HG03571 (cell line): ENCODE measurements around the gene MAMDC2.
"Not testable (repeated sequence)": the region's sequence is repeated elsewhere in the genome, so short reads cannot be mapped to it uniquely, and the experiment has no call there.

Experiments
- ATAC-seq: cut with Tn5 transposase; IDR thresholded peaks from one replicate; pipeline ENCODE4 v1.9.1; 2021; ENCODE audit not compliant: unreplicated experiment

The MAMDC2 gene

DNA sequence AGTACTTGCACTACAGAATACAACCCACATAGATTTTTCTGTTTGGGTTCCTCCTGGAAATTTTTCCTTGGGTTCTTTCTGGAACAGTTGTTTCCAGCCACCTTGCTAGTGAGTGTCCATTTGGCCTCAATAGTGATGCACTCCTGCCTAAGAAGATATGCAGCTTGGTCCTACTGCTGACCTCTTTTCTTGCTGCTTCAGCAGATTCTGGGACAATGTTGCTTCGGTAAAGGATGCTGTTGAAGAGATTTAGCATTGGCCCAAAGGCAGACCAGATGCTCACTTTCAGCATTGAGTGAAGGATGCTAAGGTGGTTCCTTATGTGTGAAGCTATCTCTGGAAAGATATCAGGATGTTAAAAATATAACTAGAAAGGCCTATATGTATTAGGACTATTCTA lies 128.9 kb downstream of the MAMDC2 start:
- ATAC-seq = no peak

DNA sequence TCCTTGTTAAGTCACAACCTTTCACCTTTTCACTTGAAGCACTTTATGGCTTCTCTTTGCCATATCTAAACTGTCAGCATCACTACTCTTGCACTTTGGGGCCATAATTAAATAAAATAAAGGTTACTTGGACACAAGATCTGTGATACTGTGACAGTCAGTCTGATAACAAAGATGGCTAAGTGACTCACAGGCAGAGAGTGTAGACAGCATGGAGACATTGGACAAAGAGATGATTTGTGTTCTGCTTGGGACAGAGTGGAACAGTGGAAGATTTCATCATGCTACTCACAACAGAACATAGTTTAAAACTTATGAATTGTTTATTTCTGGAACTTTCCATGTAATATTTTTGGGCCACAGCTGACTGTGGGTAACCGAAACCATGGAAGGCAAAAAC lies 133.5 kb downstream of the MAMDC2 start:
- no peak for ATAC-seq

DNA sequence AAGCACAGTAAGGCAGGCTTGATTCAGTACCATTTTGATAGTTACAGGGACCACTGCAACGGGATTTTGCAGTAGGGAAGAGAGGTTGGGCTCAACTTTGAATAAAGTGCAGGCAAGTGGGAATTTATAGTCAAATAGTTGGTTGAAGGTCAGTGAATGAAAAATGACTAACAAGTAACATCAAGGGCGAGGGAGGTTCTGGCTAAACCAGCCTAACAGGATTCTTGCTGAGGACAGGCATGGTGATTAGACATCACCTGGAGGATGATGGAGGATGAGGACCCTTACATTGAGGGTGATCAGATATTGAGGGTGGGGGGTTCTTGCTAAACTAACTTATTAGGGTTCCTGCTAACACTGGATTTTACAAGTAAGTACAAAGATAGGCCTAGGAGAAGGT lies 149.1 kb downstream of the MAMDC2 start:
- ATAC-seq = no peak

DNA sequence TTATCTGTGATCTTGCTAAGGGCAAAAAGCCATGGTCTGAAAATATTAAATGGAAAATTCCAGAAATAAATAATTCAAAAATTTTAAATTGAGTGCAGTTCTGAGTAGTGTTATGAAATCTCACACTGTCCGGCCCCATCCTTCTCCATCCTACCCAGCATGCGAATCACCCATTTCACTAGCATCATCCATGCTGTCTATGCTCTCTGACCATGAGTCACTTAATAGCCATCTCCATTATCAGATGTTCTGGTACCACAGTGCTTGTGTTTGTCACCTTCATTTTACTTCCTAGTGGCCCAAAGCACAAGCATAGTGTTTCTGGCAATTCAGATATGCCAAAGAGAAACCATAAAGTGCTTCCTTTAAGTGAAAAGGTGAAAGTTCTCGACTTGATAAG lies 151.8 kb downstream of the MAMDC2 start:
- ATAC-seq = no peak

DNA sequence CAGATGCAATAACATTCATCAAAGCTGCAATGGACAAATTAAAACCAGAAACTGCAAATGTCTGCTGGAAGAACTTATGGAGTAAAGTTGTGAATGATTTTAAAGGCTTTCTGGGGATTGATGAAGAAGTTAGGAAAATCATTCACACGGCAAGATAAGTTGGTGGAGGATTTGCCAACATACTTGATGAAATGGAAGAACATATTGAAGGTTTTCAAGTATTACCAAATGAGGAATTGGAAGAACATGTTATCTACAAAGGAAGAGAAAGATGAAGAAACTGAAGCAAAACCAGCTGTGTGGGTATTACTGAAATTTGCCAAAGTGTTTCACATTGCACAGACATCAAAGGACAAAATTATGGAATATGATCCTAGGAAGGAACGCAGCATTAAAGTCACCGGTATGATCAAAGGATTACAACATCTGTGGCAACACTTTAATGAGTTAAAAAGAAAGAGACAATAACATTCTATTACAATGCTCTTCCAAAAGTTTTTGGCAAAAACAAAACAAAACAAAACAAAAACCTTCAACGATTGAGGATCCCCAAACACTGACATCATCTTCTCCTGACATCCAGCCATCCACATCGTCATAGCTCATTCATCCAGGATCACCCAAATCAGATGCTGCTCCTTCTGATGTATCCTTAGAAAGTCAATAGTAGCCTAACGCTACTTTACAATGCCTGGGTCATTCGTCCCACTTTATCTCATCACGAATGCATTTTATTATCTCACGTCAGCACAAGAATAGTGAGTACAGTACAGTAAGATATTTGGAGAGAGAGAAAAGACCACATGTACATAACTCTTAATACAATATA lies 153.8 kb downstream of the MAMDC2 start:
- ATAC-seq = no peak

DNA sequence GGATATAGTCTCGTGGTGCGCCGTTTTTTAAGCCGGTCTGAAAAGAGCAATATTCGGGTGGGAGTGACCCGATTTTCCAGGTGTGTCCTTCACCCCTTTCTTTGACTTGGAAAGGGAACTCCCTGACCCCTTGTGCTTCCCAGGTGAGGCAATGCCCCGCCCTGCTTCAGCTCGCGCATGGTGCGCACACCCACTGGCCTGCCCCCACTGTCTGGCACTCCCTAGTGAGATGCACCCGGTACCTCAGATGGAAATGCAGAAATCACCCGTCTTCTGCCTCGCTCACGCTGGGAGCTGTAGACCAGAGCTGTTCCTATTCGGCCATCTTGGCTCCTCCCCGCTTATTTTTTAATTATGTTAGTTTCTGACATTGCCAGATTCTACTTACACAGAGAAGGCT lies 161.1 kb downstream of the MAMDC2 start:
- ATAC-seq = not testable (repeated sequence)

DNA sequence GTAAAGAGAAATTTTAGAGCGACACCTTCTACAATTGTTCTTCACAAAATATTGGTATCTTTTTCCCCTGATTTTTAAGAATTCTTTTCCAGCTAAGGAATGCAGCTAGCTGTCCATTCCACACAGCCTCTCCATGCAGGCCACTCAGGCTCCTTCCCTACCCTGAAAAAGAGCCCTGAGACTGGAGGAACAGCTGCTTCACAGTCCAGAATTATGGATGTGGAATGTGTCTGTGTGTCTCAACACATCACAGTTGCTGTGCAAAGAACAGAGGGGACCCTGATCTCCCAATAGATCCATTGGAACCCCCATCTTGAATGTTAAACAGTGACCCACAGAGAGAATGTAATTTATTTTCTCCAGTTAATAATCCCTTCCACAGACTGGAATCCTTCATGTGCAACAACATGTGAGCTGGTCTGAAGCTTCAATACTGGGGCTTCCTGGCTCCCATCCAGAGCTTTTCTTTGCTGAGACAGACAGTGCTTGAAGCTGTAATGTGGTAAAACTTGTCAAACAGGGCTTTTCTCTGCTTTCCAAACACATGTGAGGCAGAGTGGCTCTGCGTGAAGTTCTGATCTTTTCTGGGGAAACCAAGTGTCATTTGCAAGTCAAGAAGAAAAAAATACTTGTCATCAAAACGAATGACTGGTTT lies 161.8 kb downstream of the MAMDC2 start:
- ATAC-seq = no peak

DNA sequence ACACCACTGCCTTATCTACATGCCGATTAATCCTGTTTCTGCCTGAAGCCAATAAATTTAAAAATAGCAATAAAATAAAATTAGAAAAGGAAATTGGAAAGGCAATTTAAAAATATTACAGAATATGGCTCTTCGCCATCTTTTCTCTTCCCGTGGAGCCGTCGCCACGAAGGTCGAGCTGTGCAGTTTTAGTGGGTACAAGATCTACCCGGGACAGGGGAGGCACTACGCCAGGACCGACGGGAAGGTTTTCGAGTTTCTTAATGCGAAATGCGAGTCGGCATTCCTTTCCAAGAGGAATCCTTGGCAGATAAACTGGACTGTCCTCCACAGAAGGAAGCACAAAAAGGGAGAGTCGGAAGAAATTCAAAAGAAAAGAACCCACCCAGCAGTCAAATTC lies 173.4 kb downstream of the MAMDC2 start:
- ATAC-seq = no peak

DNA sequence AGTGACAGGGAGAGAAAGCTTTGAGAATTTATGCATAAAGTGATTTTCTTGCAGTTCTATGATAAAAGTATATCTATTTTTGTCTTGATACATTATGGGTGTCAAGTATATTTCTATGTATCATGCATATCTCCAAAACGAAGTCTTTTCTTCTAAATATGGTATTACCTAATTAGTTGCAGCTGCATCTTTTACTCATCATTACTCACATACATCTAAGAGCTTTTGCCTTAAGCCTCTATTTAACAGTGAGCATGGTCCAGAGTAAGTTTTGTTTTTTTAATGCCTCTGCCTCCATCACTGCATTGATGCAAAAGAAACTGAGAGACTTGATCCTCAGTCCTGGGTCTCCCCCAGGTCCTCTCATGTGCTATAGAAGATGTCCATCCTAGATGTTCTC lies 175.1 kb downstream of the MAMDC2 start:
- ATAC-seq = no peak

DNA sequence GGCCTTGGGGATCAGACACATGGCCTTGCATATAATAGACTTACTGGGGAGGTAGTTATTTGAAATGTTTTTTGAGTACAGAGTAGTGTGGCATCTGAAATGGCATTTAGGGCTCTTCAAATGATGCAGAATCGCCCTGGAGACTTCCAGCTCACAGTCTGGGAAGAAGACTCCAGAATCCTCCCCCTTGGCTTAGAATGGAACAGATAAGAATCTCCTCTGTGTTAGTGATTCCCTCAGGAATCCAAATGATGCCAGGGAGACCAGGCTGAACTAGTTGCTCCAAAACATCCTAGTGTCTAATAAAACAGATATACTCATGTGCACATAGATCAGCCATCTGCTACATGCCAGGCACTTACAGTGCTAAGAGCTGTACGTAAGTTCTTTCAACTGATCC lies 176.6 kb downstream of the MAMDC2 start:
- ATAC-seq = no peak

DNA sequence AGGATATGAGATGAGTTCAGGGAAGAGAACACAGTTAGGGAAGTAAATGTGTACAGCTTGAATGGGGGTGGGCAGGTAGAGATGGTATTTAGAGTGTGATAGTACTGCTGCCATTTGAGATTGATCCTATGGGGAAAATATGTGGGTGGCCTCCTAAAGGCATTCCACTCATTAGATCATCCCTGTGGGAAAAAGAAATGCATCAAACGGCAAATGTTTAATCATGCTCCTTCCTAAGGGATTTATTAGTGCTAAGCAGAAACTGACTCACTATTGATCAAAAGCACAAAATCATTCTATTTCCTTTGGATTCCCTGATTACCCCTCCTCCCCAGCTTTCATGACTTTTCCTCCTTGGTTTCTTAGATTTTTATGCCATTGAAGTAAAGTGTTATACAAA lies 178.7 kb downstream of the MAMDC2 start:
- no peak for ATAC-seq

DNA sequence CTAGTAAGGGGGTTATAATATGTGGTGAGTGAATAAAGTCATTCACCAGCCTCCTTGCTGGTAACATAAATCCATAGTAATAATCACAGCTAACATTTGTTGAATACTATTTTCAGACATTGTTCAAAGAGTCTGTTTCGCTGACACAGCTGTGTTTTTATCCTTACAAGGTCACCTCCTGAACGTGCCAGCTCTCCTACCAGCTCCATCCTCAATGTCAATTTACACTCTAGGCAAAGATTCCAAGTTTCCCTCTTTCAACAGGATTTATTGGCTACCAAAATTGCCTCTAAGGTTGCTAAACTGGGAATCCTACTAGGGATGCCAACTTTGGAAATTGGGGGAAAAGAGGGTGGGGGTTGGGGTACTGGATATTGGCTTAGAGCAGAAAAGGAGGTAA lies 184.5 kb downstream of the MAMDC2 start:
- no peak for ATAC-seq

DNA sequence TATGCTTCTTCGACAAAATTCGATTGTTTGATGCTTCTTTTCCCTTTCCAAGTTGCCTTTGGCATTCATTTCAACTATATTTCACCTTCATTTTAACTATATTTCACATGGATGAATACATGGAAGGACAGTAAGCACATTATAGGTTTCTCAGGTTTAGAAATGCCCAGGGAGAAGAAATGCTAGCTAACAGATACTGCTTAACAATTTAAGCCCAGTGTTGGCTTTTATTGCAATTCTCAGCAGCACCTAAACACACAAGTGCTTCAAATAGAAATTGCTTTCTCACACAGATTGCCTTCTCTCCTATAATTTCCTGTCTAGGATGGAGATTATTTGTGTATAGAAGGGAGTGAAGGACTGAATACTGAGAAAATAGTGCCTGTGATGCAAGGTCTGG lies 185.0 kb downstream of the MAMDC2 start:
- no peak for ATAC-seq

DNA sequence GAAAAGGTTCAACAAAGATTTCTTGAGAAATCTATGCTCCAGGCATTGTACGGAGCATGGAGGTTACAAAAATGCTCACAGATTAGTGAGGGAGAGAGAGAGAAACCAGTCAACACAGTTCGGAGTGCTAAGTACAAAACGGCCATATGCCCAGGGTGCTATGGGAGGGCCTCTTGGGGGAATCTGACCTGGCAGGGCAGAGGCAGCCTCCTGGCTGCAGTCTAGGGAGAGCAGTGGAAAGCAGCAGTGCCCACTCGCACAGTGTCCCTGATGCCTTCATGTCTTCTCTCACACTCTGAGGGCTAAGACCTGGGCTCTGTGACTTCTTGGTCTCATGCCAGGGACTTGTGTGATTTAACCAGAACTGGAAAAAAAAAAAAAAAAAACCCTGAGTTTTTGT lies 185.4 kb downstream of the MAMDC2 start:
- ATAC-seq = no peak

DNA sequence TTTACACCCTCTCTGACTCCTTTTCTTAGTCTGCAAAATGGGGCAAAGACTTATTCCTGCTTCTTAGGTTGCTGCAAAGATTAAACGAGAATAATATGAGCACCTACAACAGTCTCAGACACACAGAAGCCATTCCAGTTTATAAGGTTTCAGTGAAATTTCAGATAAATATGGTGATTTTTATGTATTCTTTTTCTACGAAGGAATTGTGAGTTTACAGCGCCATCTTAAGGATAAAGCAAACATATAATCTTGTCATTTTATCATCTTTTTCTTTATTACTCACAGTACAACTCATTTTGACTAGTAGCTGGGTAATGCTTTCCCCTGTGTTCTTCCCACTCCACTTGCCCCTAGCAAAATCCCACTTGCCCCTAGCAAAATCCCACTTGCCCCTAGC lies 185.9 kb downstream of the MAMDC2 start:
- ATAC-seq = no peak

DNA sequence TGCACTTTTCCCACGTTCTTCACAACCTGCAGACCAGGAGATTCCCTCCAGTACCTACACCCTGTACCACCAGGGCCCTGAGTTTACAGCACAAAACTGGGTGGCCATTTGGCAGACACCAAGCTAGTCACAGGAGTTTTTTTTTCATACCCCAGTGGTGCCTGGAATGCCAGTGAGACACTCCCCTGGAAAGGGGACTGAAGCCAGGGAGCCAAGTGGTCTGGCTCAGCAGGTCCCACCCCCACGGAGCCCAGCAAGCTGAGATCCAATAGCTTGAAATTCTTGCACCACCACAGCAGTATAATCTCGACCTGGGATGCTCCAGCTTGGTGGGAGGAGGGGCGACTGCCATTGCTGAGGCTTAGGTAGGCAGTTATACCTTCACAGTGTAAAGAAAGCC lies 188.8 kb downstream of the MAMDC2 start:
- no peak for ATAC-seq

DNA sequence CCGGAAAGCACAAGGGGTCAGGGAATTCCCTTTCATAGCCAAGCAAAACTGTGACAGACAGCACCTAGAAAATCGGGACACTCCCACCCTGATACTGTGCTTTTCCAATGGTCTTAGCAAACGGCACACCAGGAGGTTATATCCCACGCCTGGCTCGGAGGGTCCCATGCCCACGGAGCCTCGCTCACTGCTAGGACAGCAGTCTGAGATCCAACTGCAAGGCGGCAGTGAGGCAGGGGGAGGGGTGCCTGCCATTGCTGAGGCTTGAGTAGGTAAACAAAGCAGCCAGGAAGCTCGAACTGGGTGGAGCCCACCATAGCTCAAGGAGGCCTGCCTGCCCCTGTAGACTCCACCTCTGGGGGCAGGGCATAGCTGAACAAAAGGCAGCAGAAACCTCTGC lies 190.6 kb downstream of the MAMDC2 start:
- not testable (repeated sequence) for ATAC-seq

DNA sequence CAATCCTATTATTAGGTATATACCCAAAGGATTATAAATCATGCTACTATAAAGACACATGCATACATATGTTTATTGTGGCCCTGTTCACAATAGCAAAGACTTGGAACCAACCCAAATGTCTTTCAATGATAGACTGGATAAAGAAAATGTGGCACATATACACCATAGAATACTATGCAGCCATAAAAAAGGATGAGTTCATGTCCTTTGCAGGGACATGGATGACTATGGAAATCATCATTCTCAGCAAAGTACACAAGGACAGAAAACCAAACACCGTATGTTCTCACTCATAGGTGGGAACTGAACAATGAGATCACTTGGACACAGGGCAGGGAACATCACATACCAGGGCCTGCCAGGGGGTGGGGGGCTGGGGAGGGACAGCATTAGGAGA lies 202.3 kb downstream of the MAMDC2 start:
- not testable (repeated sequence) for ATAC-seq

DNA sequence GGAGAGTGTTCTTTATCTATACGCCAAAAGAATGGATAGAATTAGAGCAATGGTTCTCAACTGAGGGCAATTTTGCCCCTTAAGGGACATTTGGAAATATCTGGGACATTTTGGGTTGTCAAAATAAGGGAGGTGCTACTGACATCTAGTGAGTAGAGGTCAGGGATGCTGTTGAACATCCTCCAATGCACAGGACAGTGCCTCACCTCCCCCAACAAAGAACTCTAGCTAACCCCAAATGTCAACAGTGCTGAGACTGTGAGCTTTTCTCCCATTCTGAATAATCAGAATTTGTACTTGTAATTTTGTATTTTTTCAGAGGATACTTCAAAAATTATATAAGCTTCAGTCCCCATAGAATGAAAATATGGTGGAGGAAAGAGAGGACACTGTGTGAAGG lies 206.6 kb downstream of the MAMDC2 start:
- no peak for ATAC-seq

DNA sequence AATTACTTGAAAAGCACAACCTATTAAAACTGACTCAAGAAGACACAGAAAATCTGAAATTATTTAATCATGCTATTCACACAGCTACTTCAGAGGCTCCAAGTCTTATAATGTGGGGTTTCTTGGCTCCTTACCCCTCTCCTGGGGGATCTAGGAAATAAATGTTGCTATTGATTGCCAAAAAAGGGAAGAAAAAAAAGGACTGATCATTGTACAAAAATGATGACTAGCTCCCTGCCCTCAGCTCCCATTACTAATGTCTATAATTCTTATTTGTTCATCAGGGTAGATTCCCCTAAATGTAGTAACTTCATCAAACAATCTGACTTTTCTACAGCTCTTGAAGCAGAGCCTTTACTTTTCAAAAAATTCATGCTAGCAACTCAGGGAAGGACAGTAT lies 211.8 kb downstream of the MAMDC2 start:
- no peak for ATAC-seq

DNA sequence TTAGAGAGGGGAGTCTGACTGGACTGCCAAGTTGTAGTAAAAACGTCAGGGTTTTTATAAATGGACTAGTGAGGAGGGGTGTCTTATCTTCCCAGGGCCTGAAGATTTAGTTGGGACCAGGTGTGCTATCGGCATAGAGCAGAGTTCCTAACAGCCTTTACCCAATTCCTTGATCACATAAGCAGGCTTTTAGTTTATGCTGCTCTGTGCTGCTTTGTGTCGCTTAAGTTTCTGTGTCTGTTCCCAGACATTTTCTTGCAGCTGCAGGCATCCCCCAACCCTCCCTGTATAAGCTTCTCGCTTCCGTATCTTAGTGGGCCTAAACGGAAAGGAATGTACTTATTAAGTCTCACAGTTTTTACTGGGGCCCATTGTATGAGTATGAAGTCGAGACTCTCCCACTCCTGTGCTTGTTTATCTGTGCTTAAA lies 212.5 kb downstream of the MAMDC2 start:
- no peak for ATAC-seq

DNA sequence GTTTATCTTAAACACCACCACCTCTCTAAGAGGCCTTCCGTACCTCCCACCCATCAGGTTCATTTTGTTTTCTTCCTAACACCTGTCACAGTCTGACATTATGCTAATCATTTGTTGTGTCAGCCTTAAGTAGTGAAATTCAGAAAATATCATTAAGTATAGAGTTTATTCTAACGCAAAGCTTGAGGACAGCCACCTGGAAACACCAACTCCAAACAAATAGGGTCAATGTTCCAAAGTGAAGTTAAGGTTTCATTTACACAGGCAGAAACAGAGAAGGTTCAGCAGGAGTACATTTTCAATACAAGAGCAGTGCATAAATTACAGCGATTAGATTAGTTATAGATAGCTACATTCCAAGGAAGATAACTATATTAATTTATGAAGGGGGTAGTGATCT lies 213.9 kb downstream of the MAMDC2 start:
- ATAC-seq = no peak
